OCI-LY3 (cell line): Measurements from ENCODE around the gene RRP36.

ENCODE experiments used
- EZH2phosphoT487 ChIP-seq: fragments of 200-600 bp; shearing (Covaris generic); IDR thresholded peaks from 2 replicates; pipeline ENCODE4 v1.6.1; 2018; ENCODE audit warnings: antibody characterized with exemption, mixed run types, low read depth
- TF ChIP-seq, protein P1 (sequence below): fragments of 200-600, 300-600 bp; sonication (generic); IDR thresholded peaks from 2 replicates; pipeline ENCODE4 v1.5.1; 2014; ENCODE audit warnings: antibody characterized with exemption, low read length, low read depth

DNA sequence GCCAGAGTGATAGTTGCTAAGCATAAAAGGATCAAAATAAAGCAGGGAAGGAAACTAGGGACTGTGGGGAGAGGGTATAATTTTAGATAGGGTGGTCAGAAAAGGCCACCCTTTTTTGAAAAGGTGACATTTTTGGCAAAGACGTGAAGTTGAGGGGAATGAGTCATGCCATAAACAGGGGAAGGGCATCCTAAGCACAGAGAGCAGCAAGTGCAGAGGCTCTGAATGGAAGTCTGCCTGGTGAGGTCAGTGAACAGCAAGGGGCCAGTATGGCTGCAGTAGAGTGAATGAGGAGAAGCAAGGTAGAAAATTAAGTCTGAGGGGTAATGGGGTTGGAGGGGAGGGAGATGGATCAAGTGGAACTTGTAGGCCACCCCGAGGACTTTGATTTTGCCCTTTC lies 40.4 kb downstream of the RRP36 start:
- TF ChIP-seq, protein P1, sequence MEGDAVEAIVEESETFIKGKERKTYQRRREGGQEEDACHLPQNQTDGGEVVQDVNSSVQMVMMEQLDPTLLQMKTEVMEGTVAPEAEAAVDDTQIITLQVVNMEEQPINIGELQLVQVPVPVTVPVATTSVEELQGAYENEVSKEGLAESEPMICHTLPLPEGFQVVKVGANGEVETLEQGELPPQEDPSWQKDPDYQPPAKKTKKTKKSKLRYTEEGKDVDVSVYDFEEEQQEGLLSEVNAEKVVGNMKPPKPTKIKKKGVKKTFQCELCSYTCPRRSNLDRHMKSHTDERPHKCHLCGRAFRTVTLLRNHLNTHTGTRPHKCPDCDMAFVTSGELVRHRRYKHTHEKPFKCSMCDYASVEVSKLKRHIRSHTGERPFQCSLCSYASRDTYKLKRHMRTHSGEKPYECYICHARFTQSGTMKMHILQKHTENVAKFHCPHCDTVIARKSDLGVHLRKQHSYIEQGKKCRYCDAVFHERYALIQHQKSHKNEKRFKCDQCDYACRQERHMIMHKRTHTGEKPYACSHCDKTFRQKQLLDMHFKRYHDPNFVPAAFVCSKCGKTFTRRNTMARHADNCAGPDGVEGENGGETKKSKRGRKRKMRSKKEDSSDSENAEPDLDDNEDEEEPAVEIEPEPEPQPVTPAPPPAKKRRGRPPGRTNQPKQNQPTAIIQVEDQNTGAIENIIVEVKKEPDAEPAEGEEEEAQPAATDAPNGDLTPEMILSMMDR: no peak
- TF ChIP-seq EZH2phosphoT487: no peak
